Activated CD8-positive, alpha-beta memory T cell treated with anti-CD3 and anti-CD28 coated beads, Interleukin-2, amount 50 U/mL, for 1 hour (primary cell): Measurements from ENCODE around the gene GATAD2B.
"Not testable (repeated sequence)": the region's sequence is repeated elsewhere in the genome, so short reads cannot be mapped to it uniquely, and the experiment has no call there.

Experiments
- DNase-seq: peaks from one replicate; pipeline ENCODE4 v3.0.0-alpha.2; 2020; ENCODE audit errors: extremely low read depth

The GATAD2B gene

DNA sequence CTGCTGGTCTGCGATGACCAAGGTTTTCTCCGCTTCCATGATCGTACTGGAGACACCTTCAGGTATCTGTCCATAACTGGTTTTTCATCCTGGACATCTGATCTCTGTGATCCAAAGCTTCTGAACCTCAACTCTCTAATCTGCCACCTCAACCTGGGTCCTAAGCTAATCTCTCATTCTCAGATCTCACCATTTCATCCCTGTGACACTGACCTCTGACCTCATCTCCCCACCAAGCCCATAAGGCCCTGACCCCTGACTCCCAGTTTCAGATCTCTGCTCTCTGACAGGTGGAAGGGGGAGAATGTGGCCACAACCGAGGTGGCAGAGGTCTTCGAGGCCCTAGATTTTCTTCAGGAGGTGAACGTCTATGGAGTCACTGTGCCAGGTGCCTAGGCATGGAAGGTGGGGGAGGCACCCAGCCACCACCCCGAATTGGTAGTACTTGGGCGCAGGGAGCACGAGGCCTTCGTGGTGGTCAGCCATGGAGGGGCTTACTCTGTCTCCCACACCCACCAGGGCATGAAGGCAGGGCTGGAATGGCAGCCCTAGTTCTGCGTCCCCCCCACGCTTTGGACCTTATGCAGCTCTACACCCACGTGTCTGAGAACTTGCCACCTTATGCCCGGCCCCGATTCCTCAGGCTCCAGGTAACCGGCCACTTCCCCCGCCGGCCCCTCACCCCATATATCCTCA is 143.8 kb downstream of the GATAD2B start:
- DNase-seq, result no peak

DNA sequence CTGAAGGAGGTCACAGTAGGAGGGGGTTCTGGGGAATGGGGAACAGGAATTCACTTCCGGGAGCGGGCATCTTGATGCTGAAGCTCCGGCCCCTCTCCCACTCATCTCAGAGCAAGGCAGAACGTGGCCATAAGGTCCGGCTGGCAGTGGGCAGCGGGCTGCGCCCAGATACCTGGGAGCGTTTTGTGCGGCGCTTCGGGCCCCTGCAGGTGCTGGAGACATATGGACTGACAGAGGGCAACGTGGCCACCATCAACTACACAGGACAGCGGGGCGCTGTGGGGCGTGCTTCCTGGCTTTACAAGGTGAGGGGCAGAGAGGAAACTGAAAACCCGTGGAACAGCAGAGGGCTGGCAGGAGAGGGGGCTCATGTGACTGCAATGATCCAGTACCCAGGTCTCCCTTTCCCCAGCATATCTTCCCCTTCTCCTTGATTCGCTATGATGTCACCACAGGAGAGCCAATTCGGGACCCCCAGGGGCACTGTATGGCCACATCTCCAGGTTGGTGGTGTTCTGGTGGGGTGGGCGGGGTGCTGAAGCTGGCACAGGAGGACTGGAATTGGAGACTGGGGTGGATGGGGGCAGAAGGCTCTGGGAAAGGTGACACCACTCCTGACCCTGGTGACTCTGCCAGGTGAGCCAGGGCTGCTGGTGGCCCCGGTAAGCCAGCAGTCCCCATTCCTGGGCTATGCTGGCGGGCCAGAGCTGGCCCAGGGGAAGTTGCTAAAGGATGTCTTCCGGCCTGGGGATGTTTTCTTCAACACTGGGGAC is 144.5 kb downstream of the GATAD2B start:
- no peak for DNase-seq

DNA sequence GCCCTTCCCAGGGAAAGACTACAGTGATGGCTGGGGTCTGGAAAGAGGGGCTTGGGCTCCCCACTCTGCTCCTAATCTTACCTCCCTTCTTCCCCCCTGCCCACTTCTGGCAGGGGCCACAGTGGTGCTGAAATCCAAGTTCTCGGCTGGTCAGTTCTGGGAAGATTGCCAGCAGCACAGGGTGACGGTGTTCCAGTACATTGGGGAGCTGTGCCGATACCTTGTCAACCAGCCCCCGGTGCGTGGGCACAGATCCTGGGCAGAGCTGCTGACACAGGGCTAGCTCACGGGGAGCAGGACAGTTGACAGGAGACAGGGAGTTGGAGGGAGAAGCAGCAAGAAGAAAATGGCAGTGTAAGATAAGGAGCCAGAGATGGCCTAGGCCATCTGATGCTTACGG is 145.1 kb downstream of the GATAD2B start:
- no peak for DNase-seq

DNA sequence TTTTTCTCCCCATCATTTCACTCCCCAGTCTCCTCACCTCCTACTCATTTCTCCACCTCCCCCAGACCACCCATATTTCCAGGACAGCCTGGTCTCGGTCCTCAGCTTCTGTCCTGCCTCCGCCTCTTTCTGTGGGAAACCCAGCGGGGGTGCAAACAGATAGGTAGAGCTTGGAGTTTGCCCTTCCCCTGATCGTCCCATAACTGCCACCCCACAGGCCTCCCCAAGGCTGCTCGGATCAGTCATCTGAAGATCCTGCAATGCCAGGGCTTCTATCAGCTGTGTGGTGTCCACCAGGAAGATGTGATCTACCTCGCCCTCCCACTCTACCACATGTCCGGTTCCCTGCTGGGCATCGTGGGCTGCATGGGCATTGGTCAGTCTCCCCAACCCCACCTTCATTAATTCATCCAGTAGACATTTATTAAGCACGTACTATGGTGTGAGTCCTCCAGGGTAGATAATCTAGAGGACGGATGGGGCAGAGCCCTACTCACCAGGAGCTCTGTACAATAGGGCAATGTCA is 145.9 kb downstream of the GATAD2B start:
- DNase-seq, result no peak

DNA sequence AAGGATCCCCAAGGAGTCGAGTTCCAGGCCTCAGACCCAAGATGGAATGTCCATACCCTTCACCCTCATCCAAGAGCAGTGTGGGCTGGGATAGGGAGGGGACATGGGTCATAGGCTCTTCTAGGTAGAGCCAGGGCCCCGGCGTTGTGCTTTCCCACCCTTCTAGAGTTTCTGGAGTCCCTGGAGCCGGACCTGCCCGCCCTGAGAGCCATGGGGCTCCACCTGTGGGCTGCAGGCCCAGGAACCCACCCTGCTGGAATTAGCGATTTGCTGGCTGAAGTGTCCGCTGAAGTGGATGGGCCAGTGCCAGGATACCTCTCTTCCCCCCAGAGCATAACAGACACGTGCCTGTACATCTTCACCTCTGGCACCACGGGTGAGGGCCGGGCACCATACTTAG is 146.4 kb downstream of the GATAD2B start:
- no peak for DNase-seq

DNA sequence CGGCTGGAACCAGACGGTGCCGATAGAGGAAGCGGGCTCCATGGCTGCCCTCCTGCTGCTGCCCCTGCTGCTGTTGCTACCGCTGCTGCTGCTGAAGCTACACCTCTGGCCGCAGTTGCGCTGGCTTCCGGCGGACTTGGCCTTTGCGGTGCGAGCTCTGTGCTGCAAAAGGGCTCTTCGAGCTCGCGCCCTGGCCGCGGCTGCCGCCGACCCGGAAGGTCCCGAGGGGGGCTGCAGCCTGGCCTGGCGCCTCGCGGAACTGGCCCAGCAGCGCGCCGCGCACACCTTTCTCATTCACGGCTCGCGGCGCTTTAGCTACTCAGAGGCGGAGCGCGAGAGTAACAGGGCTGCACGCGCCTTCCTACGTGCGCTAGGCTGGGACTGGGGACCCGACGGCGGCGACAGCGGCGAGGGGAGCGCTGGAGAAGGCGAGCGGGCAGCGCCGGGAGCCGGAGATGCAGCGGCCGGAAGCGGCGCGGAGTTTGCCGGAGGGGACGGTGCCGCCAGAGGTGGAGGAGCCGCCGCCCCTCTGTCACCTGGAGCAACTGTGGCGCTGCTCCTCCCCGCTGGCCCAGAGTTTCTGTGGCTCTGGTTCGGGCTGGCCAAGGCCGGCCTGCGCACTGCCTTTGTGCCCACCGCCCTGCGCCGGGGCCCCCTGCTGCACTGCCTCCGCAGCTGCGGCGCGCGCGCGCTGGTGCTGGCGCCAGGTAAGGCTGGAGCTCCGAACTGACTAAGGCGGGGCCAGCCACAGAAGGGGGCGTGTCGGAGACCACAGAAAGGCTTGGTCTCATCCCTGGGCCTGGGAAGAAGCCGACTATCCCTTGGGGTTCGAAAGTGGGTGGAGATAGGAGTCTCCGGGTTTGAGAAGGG is 147.1 kb downstream of the GATAD2B start:
- DNase-seq, result no peak

DNA sequence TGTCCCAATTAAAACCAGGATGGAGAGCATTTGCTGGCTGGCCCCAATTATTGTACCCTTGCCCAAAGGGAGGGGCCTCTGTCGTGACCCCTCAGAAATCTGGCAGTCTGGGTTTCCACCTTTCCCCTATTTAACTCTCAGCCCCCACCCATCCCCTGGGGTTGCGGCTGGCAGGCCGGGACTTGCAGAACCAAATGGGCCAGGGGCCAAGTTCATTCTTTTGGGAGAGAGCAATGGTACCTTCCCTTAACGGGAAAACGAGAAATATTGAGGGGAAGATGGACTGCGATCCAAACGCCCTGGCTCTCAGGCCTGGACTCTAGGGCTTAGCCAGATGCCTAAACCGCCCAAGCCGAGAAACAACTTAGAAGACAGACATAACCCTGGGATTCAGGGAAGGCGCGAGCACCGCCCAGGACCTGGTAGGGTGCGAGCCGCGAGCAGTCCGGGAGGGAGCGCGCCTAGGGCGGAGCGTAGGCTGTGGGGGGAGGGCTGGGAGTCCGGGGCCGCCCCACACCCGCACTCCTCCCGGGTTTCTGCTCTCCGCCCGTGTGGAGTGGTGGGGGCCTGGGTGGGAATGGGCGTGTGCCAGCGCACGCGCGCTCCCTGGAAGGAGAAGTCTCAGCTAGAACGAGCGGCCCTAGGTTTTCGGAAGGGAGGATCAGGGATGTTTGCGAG is 147.9 kb downstream of the GATAD2B start, which contains the start of gene SLC27A3:
TSS of gene SLC27A3 (plus strand) at position 628 of the 678 bp plus-strand sequence. CDS start 91 bp downstream, outside the sequence.
- DNase-seq, result no peak

DNA sequence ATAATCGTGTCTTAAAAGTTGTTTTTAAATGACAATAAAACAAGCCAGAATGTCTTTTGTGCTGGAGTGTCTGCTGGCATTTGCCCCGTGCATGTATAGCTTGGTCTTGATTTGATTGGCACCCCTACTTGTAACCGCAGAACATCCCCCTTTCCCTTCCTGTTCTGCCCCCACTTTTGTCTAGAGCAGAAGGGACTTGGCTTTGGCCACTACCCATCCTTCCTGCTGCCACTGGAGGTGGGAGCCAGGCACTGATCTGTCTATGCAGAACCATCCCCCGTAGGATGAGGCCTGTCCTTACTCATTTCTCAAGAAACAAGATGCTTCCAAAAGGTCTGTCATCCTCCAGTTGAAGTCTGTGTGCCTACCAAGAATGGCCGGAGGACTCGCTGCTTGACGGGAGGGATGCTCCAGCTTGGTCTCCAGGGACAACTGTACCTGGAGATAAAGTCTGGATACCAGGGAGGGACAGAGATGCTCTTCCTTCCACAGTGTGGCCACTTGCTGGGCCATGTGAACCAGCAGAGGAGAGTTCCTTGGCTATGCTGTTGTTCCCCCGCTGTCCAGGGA is 148.7 kb downstream of the GATAD2B start:
- no peak for DNase-seq

DNA sequence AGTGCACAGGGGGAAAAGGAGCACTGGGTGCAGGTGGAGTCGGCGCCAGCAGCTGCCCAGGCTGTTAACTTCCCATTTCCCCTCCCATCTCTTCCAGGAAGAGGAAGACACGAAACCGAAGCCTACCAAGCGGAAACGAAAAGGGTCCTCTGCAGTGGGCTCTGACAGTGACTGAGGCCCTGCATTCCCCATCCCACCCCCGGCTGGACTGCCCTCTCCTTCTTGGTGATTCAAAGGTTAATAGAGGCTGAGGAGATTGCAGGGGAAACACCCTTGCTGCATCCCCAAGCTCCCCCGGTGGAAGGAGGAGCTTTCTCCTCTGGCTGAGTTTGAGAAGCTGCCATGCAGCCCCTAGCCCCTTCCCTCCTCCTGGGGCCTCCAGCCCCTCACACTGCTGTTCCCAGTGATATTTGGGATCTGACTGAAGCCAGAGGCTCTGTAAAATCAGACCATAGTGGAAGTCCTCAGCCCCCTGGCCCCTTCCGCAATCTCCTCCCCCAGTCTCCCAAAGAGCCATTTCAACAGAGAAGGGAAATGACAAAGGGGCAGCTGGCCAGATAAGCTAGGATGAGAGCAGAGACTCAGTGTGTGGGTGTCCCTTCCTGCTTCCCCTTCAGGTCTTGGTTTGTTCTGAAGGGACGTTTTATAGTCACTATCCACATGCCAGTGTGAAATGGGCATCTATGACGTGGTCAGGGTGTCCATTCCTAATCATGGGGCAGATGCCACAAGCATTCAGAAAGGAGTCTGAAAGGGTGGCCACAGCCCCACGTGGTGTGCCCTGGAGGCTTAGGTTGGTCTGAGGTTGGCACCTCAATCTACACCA is 149.5 kb downstream of the GATAD2B start:
- DNase-seq, result no peak

DNA sequence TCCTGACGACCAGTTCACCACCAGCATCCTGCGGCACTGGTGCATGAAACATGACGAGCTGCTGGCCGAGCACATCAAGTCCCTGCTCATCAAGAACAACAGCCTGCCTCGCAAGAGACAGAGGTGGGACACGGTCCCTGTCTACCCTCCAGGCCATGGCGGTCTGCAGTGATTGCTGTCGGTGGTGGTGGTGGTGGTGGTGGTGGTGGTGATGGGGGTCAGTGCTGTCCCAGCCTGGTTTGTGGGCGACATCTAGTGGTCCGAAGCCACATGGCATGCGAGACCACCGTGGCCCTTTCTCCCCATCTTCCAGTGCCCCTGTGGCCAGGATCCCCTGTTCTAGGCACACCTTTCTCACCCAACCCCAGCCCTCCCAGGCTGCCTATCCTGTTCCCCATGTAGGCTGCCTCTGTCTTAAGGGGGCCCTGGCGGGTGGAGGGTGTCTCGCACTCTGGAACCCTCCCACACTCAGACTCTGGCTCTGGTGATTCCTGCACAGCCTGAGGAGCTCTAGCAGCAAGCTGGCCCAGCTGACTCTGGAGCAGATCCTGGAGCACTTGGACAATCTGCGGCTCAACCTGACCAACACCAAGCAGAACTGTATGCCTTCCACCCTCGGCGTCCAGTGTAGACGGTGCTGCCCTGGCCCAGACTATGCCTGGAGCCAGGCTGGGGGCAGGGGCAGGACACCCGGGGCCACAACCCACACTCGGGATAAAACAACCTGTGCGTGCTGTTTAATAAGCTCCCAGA is 150.8 kb downstream of the GATAD2B start:
- no peak for DNase-seq

DNA sequence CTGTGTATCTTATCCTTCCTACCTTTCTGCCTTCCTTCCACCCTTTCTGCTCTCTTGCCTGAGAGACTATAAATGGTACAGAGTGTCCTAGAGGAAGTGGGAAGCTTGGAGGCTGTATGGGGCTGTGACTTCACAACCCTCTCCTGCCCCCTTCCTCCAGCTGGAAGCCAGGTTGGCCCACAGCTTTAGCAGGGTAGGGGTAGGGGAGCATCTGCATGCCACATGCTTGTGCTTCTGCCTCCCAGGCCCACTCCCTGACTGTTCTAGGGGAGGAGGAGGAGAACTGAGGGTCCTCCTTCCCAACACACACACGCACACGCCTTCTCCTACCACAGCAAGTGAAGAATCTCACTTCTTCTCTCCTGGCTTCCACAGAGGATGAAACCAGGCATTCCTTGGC is 151.5 kb downstream of the GATAD2B start:
- no peak for DNase-seq

DNA sequence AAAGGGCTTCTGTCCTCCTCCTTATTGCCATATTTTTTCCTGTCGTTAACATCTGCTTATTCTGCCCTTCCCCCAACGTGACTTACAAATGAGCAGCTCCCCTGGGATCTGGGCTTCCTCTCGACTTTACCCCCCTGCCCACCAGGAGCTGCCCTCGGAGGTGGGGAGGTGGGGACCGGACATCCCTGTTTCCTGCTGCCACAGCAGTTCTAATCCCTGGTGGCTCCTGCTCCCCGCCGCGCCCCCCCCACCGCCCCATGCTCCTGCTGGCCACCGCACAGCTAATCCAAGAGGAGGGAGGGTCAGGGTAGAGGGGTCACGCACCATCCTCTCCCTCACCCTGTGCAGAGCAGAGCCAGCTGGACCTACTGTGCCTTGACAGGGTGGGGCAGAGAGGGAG is 152.0 kb downstream of the GATAD2B start:
- no peak for DNase-seq

DNA sequence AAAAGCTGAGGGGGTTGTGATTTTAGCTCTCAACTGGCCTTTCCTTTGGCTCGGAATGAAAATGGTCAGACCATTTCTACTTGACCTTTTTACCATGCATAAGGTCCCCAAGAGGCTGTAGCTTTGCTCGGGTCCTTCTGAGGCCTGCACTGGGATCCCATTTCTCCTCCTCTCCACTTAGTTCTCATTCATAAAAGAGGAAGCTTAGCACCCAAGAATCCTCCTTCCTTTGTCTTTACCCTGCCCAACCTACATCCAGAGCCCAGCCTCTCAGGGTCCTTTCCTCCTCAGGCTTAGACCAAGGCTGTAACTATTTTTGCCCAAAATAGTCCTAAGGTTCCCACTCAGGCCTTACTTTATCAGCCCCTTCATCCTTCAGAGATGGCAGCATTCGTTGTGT is 153.6 kb downstream of the GATAD2B start:
- DNase-seq, result no peak

DNA sequence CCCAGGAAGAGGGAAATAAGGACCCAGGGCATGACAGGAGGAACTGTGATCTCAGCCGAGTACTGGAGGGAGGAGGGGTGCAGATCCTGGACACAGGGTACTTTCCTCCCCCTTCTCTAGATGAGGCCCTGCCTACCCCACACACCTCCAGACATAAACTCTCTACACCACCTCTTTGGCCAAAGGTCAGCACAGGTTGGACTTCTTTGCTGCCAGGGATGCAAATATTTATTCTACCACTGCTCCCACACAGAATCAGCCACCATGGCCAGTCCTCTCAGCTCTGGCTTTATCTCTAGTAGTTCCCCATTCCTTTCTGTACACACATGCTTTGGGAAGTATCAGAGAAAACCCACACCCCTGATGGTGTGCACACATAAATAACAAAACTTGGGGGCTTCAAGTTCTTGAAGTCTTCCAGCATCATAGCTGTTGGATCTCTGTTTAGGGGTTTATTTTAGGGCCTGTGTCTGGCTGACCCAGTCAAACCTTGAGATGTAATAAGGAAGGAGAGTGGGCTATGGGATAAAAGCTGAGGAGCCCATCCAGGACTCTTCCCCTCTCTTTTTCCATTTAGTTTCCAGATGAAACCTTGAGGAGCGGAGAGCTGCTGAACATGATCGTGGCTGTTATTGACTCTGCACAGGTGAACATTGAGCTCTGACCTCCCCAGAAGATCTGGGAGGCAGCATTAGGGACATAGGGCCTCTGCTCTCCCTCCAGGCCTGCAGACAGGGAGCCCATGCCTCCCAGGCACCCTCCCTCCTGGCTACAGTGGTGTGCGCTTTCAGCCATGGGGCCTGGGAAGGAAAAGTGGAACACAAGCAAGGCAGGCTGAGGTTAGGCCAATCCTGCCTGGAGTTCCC is 154.2 kb downstream of the GATAD2B start:
- no peak for DNase-seq

DNA sequence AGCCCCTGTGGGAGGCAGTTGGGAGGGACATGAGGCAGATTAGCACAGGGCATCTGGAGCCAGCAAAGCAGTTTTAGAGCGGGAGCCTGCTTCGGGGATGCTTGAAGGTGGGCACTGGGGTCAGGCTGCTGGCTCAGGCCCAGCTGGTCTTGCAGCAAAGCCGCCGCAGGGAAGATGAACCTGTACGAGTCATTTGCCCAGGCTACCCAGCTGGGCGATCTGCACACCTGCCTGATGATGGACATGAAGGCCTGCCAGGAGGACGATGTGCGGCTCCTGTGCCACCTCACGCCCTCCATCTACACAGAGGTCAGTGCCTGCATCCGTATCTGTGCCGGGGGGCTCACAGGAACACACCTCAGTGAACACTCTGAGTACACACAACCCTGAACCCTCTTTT is 155.3 kb downstream of the GATAD2B start:
- no peak for DNase-seq

DNA sequence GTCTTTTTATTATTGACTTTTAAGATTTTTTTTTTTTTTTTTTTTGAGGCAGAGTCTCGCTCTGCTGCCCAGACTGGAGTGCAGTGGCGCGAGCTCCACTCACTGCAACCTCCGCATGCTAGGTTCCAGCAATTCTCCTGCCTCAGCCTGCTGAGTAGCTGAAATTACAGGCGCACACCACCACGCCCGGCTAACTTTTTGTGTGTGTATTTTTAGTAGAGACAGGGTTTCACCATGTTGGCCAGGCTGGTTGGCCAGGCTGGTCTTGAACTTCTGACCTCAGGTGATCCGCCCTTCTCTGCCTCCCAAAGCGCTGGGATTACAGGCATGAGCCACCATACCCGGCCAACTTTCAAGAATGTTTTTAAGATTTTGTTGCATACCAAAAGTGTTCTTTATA is 156.1 kb downstream of the GATAD2B start:
- not testable (repeated sequence) for DNase-seq

DNA sequence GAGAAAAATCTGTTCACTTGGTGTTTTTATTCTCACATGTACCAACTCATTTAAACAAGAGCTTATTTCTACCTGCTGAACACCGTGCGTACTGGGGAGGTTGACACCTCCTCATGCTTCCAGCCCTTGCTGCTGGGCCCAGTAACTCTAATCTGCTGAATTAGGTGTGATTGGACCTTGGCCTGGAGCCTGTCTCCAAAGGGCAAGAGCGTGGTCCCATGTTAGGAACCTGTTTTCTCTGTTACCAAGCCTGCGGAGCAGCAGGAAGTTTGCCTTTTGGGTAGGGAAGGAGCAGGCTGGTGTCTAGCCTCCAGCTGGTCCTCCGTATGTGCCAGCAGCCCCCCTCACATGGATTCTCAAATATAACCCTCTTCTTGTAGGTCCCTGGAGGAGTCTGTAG is 158.5 kb downstream of the GATAD2B start:
- DNase-seq, result no peak

DNA sequence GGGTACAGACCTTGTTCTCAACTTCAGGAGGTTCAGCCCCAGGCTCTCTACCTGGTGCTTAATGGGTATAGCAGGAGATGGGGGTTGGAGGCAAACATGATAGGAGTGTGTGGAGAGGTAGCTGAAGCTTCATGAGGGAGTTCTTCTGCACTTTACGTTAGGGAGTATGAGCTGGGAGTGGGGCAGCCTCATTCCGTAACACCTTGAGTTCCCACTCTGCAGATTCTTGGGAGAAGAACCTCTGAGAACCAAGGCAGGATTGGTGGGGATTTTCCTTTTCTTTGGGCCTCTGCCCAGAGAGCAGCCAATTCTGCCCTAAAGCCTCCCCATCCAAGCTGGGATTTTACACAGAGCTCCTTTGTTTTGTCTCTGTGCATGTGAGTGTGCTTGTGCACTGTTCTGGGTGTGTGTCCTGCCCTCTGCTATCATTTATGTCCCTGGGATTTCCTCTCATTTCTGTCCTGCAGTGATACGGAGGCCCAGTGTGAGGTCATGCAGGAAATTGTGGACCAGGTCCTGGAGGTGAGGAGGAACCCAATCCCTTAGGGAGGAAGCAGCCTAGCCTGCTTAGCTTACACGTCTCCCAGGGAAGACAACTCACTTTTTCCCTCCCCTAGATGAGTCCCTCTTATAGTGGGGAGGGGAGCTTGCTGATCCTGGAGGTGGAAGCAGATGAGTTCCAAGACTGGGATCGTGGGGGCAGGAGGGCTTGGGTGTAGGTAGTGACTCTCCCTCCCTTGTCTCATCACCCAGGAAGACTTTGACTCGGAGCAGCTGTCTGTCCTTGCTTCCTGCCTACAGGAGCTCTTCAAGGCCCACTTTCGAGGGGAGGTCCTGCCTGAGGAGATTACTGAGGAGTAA is 159.2 kb downstream of the GATAD2B start:
- DNase-seq, result no peak
